Thyroid gland (tissue), 4 donors: ENCODE data around the gene LGALS7B. TPM values are rescaled to one million over a fixed set of nuclear protein-coding genes. Genes with fewer than 3 reads are reported as not detected.
"Not testable (repeated sequence)": the region's sequence is repeated elsewhere in the genome, so short reads cannot be mapped to it uniquely, and the experiment has no call there.

Source experiments
- DNase-seq, 2 donors: peaks; one replicate each; pipeline ENCODE4 v3.0.0-alpha.2; 2019
- H3K27ac ChIP-seq, 3 donors: fragments of 200-600 bp; sonication (generic); 1 replicate in 2 of 3; 2 replicates in 1 of 3; pipeline ENCODE4 v1.5.1; 2016 to 2019; ENCODE audit warnings: mild to moderate bottlenecking in 1 of 3, moderate library complexity in 1 of 3
- H3K27me3 ChIP-seq: fragments of 200-600 bp; sonication (generic); one replicate; pipeline ENCODE4 v1.5.1; 2019
- H3K36me3 ChIP-seq, 2 donors: fragments of 200-600 bp; sonication (generic); one replicate each; pipeline ENCODE4 v1.5.1; 2016 to 2019
- H3K4me1 ChIP-seq, 2 donors: fragments of 200-600 bp; sonication (generic); one replicate each; pipeline ENCODE4 v1.5.1; 2017 to 2019
- H3K4me3 ChIP-seq, 3 donors: fragments of 200-600 bp; sonication (generic); replicated peaks in 1 of 3; 1 replicate in 2 of 3; 2 replicates in 1 of 3; pipeline ENCODE4 v1.5.1; 2016; ENCODE audit warnings: mild to moderate bottlenecking in 1 of 3
- H3K9me3 ChIP-seq: fragments of 200-600 bp; sonication (generic); one replicate; pipeline ENCODE4 v1.5.1; 2017
- CTCF ChIP-seq, 6 experiments: fragments of 200-600 bp in 3 of 6; fragments of 450-650 bp in 3 of 6; sonication (generic) in 3 of 6; IDR thresholded peaks; one replicate each; pipeline ENCODE4 v1.5.1; 2016 to 2019; ENCODE audit warnings: antibody characterized with exemption in 6 of 6, mild to moderate bottlenecking in 2 of 6, inconsistent platforms in 1 of 6, moderate library complexity in 1 of 6
- POLR2A ChIP-seq, 2 donors: fragments of 450-650 bp; IDR thresholded peaks; one replicate each; pipeline ENCODE4 v1.6.1; 2017; ENCODE audit warnings: antibody characterized with exemption in 2 of 2, mild to moderate bottlenecking in 2 of 2, moderate library complexity in 1 of 2
- WGBS, 2 donors: methylation state at CpG; one replicate each; pipeline ENCODE4 v1.1.5; 2017; 5-methylcytosine and 5-hydroxymethylcytosine counted together
- intact Hi-C: fragments of 100-400 bp; cut with DNase I; formaldehyde crosslinking; loops from one replicate; pipeline ENCODE4 v1.15.1; 2023
- total RNA-seq, 4 donors: library from RNA; depleted of rRNA; stranded (reverse); fragments of >200 nt; gene quantifications; one replicate each; pipeline ENCODE4 v1.2.3, GENCODE V29; 2016

The LGALS7B gene
- total RNA-seq, 4 donors from 2014 or later = not detected

GRCh38 chr19:38812841-38813320 is 23.9 kb downstream of the LGALS7B start, which contains the start of gene LGALS4:
LGALS4 (minus strand) TSS chr19:38812945; CDS start chr19:38812886, 59 bp downstream.
- WGBS, 2 donors = 90 to 94% methylated on average over 14 to 15 of the region's 15 CpGs
- intact Hi-C loops = no loop called here
- Histone ChIP-seq H3K27ac (no peak within 1 kb of the TSS), H3K36me3 (peaks cover 26 to 29% of the 10 kb centered on the region in 2 donors), H3K4me3 (no peak within 1 kb of the TSS), H3K27me3 (no peaks in the 10 kb centered on the region), H3K4me1 (peaks cover 4 to 5% of the 10 kb centered on the region in 2 donors), H3K9me3 (no peaks in the 10 kb centered on the region)
- TF ChIP-seq POLR2A (IDR thresholded peaks at IDR 0.05) (no peak), CTCF (IDR thresholded peaks at IDR 0.05) (no peak)
- no peak for DNase-seq

GRCh38 chr19:38813323-38813722 is 24.3 kb downstream of the LGALS7B start:
- no peak overlapping the region for H3K27ac ChIP-seq
- H3K36me3 ChIP-seq = peaks cover 26 to 32% of the 10 kb centered on the region in 2 donors
- no peaks in the 10 kb centered on the region for H3K27me3 ChIP-seq
- intact Hi-C loops = no loop called here
- no peak overlapping the region for H3K4me3 ChIP-seq
- H3K9me3 ChIP-seq = no peaks in the 10 kb centered on the region
- H3K4me1 ChIP-seq = peaks cover 0 to under 1% of the 10 kb centered on the region in 2 donors
- DNase-seq = no peak
- TF ChIP-seq CTCF (IDR thresholded peaks at IDR 0.05) (no peak), POLR2A (IDR thresholded peaks at IDR 0.05) (no peak)
- 94 to 95% methylated on average over 6 of the region's 6 CpGs for WGBS, 2 donors

GRCh38 chr19:38813932-38814331 is 24.9 kb downstream of the LGALS7B start:
- DNase-seq, H3K27ac ChIP-seq, H3K9me3 ChIP-seq, H3K4me3 ChIP-seq, H3K4me1 ChIP-seq, intact Hi-C loops, H3K27me3 ChIP-seq: not testable (repeated sequence)
- 89 to 91% methylated on average over 2 of the region's 2 CpGs for WGBS, 2 donors
- peaks cover 26 to 32% of the 10 kb centered on the region in 2 donors for H3K36me3 ChIP-seq

- no peak overlapping the region for H3K4me3 ChIP-seq
- no peak overlapping the region for H3K27ac ChIP-seq
- DNase-seq = no peak
- no peaks in the 10 kb centered on the region for H3K9me3 ChIP-seq
- peaks cover 0 to 8% of the 10 kb centered on the region in 2 donors for H3K4me1 ChIP-seq
- H3K36me3 ChIP-seq = peaks cover 26 to 32% of the 10 kb centered on the region in 2 donors
- 92 to 95% methylated on average over 33 of the region's 34 CpGs for WGBS, 2 donors
- no peaks in the 10 kb centered on the region for H3K27me3 ChIP-seq
- intact Hi-C loops = no loop called here
- TF ChIP-seq POLR2A (IDR thresholded peaks at IDR 0.05) (no peak), CTCF (IDR thresholded peaks at IDR 0.05) (no peak)
Measured at GRCh38 chr19:38815059-38816001, 26.3 kb downstream of the LGALS7B start.

- Histone ChIP-seq H3K36me3 (peaks cover 26 to 32% of the 10 kb centered on the region in 2 donors), H3K4me1 (peaks cover 0 to 8% of the 10 kb centered on the region in 2 donors), H3K4me3 (no peak overlapping the region), H3K9me3 (no peaks in the 10 kb centered on the region), H3K27me3 (no peaks in the 10 kb centered on the region), H3K27ac (no peak overlapping the region)
- no peak for DNase-seq
- intact Hi-C loops = no loop called here
- TF ChIP-seq POLR2A (IDR thresholded peaks at IDR 0.05) (no peak), CTCF (IDR thresholded peaks at IDR 0.05) (no peak)
- WGBS, 2 donors = 94 to 96% methylated on average over 12 to 18 of the region's 18 CpGs
Measured at GRCh38 chr19:38816131-38816750, 27.2 kb downstream of the LGALS7B start.
